Neural progenitor cell (in vitro differentiated cells): ENCODE data around the gene CCDC78. TPM values are rescaled to one million over a fixed set of nuclear protein-coding genes. Genes with fewer than 3 reads are reported as not detected.

Source experiments
- DNase-seq: peaks from one replicate; pipeline ENCODE4 v3.0.0-alpha.2; 2016; ENCODE audit warnings: low spot score
- H2AFZ ChIP-seq: fragments of 200-600 bp; sonication (generic); replicated peaks from 2 replicates; pipeline ENCODE4 v1.6.1; 2016; ENCODE audit warnings: antibody characterized with exemption
- H3F3A ChIP-seq: fragments of 200-600 bp; sonication (generic); 2 replicates; pipeline ENCODE4 v1.6.1; 2016; ENCODE audit warnings: antibody characterized with exemption, low read depth
- H3K27ac ChIP-seq: fragments of 200-600 bp; sonication (generic); 2 replicates; pipeline ENCODE4 v1.5.1; 2016; ENCODE audit warnings: mild to moderate bottlenecking
- H3K27me3 ChIP-seq: fragments of 200-600 bp; sonication (generic); 2 replicates; pipeline ENCODE4 v1.6.1; 2016; ENCODE audit warnings: mild to moderate bottlenecking, moderate library complexity
- H3K36me3 ChIP-seq: fragments of 200-600 bp; sonication (generic); 2 replicates; pipeline ENCODE4 v1.5.1; 2016
- H3K4me1 ChIP-seq: fragments of 200-600 bp; sonication (generic); 2 replicates; pipeline ENCODE4 v1.6.1; 2016; ENCODE audit warnings: mixed run types
- H3K4me2 ChIP-seq: fragments of 200-600 bp; sonication (generic); 2 replicates; pipeline ENCODE4 v1.6.1; 2016
- H3K4me3 ChIP-seq: fragments of 200-600 bp; sonication (generic); 2 replicates; pipeline ENCODE4 v1.5.1; 2016
- H3K79me2 ChIP-seq: fragments of 200-600 bp; sonication (generic); 2 replicates; pipeline ENCODE4 v1.6.1; 2016; ENCODE audit warnings: low read depth
- H3K9ac ChIP-seq: fragments of 200-600 bp; sonication (generic); 2 replicates; pipeline ENCODE4 v1.6.1; 2016
- H3K9me3 ChIP-seq: fragments of 200-600 bp; sonication (generic); 2 replicates; pipeline ENCODE4 v1.5.1; 2016; ENCODE audit warnings: low read depth
- H4K20me1 ChIP-seq: fragments of 200-600 bp; sonication (generic); 2 replicates; pipeline ENCODE4 v1.6.1; 2016; ENCODE audit warnings: low read depth
- H3K27ac Mint-ChIP-seq: 3 replicates; pipeline ENCODE4 v1.8.0; 2021; ENCODE audit warnings: mixed read lengths
- H3K27me3 Mint-ChIP-seq: 2 replicates; pipeline ENCODE4 v1.8.0; 2022; ENCODE audit warnings: low read depth, mild to moderate bottlenecking, inconsistent platforms, moderate library complexity, mixed read lengths; ENCODE audit not compliant: insufficient read depth
- H3K36me3 Mint-ChIP-seq: 3 replicates; pipeline ENCODE4 v1.8.0; 2021; ENCODE audit warnings: mixed read lengths
- H3K4me1 Mint-ChIP-seq: 3 replicates; pipeline ENCODE4 v1.8.0; 2021; ENCODE audit warnings: mixed read lengths
- H3K4me3 Mint-ChIP-seq: 3 replicates; pipeline ENCODE4 v1.8.0; 2021; ENCODE audit warnings: mild to moderate bottlenecking, moderate library complexity, mixed read lengths
- H3K9me3 Mint-ChIP-seq: 3 replicates; pipeline ENCODE4 v1.8.0; 2020; ENCODE audit warnings: mixed read lengths
- EZH2 ChIP-seq: fragments of 200-600 bp; sonication (generic); IDR thresholded peaks from 2 replicates; pipeline ENCODE4 v1.6.1; 2017; ENCODE audit warnings: antibody characterized with exemption, mild to moderate bottlenecking, moderate library complexity
- EZH2phosphoT487 ChIP-seq: fragments of 200-600 bp; sonication (generic); IDR thresholded peaks from 2 replicates; pipeline ENCODE4 v1.6.1; 2017; ENCODE audit warnings: antibody characterized with exemption
- total RNA-seq: library from RNA; depleted of rRNA; stranded (reverse); fragments of >200 nt; gene quantifications from 2 replicates; pipeline ENCODE4 v1.2.3, GENCODE V29; 2015; ENCODE audit warnings: low replicate concordance
- TF ChIP-seq, protein P1 (sequence below): fragments of 200-600 bp; sonication (generic); IDR thresholded peaks from 2 replicates; pipeline ENCODE4 v1.5.1; 2017; ENCODE audit warnings: antibody characterized with exemption, mild to moderate bottlenecking

The CCDC78 gene
- total RNA-seq, 1 donor from 2014 or later: 0.67 TPM

DNA sequence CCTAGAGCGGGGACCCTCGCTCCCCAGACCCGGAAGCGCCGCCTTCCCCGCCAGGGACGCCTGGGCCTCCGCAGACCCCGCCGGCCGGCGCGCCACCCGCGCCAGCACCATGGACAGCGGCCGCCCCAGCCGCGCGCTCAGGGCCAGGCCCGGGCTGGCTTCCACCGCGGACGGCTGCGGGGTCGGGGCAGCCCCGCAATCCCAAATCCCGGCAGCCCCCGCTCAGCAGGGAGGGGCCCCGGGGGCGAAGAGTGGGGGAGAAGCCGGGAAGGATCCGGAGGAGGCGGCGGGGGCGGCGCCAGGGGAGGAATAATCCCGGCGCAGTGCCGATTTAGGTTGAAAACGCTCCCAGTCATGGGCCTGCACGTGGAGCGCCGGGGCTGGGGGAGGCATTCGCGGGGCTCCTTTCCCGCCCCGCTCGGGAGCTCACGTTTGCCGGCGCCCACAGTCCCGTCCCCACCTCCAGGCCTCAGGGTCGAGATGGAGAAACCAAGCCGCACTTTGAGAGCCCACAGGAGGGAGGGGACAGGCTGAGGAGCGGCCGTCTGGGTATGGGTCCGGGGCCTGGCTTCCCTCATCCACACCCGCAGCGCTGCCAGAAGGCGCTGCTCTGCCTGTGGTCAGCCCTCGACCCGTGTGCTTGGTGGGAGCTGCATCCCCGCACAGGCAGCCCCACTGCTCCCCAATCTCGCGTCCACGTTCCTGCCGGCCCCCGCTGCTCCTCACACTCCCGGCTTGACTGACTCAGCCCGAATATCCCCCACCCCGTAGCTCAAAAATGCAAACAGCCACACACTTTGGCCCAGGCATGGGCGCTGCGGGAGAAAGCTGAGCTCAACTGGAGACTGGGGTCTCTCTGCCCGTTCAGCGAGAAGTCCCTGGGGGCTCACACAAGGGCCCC is 25.3 kb downstream of the CCDC78 start:
- peaks cover 62% of the 10 kb centered on the region for H4K20me1 ChIP-seq
- H3K4me1 ChIP-seq: no peaks in the 10 kb centered on the region
- no peak overlapping the region for H2AFZ ChIP-seq
- no peaks in the 10 kb centered on the region for H3K9me3 ChIP-seq
- no peak overlapping the region for H3K4me2 ChIP-seq
- TF ChIP-seq, protein P1, sequence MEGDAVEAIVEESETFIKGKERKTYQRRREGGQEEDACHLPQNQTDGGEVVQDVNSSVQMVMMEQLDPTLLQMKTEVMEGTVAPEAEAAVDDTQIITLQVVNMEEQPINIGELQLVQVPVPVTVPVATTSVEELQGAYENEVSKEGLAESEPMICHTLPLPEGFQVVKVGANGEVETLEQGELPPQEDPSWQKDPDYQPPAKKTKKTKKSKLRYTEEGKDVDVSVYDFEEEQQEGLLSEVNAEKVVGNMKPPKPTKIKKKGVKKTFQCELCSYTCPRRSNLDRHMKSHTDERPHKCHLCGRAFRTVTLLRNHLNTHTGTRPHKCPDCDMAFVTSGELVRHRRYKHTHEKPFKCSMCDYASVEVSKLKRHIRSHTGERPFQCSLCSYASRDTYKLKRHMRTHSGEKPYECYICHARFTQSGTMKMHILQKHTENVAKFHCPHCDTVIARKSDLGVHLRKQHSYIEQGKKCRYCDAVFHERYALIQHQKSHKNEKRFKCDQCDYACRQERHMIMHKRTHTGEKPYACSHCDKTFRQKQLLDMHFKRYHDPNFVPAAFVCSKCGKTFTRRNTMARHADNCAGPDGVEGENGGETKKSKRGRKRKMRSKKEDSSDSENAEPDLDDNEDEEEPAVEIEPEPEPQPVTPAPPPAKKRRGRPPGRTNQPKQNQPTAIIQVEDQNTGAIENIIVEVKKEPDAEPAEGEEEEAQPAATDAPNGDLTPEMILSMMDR: no peak
- TF ChIP-seq EZH2phosphoT487 (peak; percentile 97), EZH2 (peak; percentile 96)
- DNase-seq: peak; percentile 90
- no peaks in the 10 kb centered on the region for H3K79me2 ChIP-seq
- peaks cover 4% of the 10 kb centered on the region for H3F3A ChIP-seq
- H3K36me3 Mint-ChIP-seq: no peaks in the 10 kb centered on the region
- H3K27ac ChIP-seq: no peak overlapping the region
- H3K9ac ChIP-seq: no peak overlapping the region
- H3K27ac Mint-ChIP-seq: no peak overlapping the region
- no peak overlapping the region for H3K4me3 Mint-ChIP-seq
- H3K9me3 Mint-ChIP-seq: no peaks in the 10 kb centered on the region
- peaks cover 48% of the 10 kb centered on the region for H3K27me3 Mint-ChIP-seq
- no peaks in the 10 kb centered on the region for H3K4me1 Mint-ChIP-seq
- H3K27me3 ChIP-seq: peaks cover 100% of the 10 kb centered on the region
- no peaks in the 10 kb centered on the region for H3K36me3 ChIP-seq
- H3K4me3 ChIP-seq: no peak overlapping the region

DNA sequence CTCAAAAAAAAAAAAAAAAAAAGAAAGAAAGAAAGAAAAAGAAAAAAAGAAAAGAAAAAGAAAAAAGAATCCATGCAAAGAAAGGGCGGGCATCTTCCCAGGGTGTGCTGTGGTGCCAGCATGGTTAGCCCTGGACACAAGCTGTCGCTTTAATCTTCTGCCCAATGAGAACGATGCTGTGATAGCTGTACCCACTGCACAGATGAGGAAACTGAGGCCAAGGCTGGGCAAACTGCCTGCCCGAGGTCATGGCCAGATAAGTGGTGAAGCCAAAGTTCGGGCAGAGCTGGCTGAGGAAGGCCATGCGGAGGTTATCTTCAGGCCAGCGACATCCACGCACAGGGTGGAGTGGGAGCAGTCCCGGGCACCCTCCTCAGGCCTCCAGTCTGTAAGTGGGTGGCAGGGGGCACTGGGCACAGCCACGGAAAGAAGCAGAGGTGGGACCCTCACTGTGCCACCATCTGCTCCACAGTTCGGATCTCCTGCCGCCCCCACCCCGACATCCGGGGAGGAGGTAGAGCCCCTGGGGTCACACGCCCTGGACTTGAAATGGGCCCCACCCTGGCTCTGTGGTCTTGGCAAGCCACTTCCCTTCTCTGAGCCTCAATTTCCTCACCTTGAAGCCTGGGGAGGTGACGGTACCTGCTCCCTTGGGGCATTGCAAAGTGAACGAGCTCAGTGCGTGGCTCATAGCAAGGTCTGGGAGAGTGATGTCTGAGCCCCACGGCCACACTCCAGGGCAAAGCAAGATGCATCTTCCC is 27.2 kb downstream of the CCDC78 start:
- Mint-ChIP-seq H3K9me3 (no peaks in the 10 kb centered on the region), H3K27ac (no peak overlapping the region), H3K27me3 (peaks cover 49% of the 10 kb centered on the region), H3K4me1 (peaks cover 3% of the 10 kb centered on the region), H3K36me3 (no peaks in the 10 kb centered on the region), H3K4me3 (no peak overlapping the region)
- Histone ChIP-seq H3K27ac (no peak overlapping the region), H3K27me3 (peaks cover 100% of the 10 kb centered on the region), H3K4me3 (no peak overlapping the region), H3K4me2 (no peak overlapping the region), H3K4me1 (peaks cover 8% of the 10 kb centered on the region), H4K20me1 (peaks cover 64% of the 10 kb centered on the region), H3K79me2 (no peaks in the 10 kb centered on the region), H2AFZ (no peak overlapping the region), H3K9me3 (no peaks in the 10 kb centered on the region), H3K9ac (no peak overlapping the region), H3F3A (peaks cover 6% of the 10 kb centered on the region), H3K36me3 (no peaks in the 10 kb centered on the region)
- TF ChIP-seq EZH2: no peak
- TF ChIP-seq, protein P1: no peak
- no peak for TF ChIP-seq EZH2phosphoT487
- DNase-seq: no peak

DNA sequence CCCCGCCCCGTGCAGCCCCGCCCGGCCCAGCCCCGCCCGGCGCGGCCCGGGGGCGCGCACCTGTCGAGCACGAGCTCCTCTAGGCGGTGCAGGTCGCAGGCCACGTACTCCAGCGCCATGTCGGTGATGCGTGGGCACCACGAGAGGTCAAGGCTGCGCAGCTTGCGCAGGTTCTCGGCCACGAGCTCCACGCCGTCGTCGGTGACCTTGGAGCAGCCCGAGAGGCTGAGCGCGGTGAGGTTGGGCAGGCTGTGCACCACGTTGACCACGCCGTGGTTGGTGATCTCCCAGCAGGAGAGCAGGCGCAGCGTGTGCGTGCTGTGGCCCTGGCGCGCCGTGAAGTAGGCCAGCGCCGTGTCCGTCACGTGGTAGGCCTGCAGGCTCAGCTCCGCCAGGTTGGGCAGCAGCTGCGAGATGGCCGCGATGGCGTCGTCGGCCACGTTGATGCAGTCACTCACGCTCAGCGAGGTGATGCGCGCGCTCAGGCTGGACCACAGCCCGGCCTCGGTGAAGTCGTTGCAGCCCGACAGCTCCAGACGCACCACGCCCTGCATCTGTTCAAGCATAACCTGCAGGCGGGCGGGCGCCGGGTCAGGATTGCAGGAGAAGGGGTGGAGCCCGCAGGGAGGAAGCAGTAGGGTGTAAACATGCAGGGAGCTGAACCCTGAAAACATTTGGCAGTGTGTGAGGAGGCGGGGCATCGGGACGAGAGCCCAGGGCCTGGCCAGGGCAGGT is 30.7 kb downstream of the CCDC78 start:
- TF ChIP-seq EZH2phosphoT487 (peak; percentile 71), EZH2 (peak; percentile 16)
- TF ChIP-seq, protein P1: no peak
- no peaks in the 10 kb centered on the region for H3K9me3 Mint-ChIP-seq
- no peak overlapping the region for H2AFZ ChIP-seq
- H3K4me3 Mint-ChIP-seq: peak overlapping the region; percentile 48
- peak; percentile 60 for DNase-seq
- H3K9me3 ChIP-seq: no peaks in the 10 kb centered on the region
- peaks cover 30% of the 10 kb centered on the region for H4K20me1 ChIP-seq
- peaks cover 6% of the 10 kb centered on the region for H3K4me1 Mint-ChIP-seq
- H3K27me3 ChIP-seq: peaks cover 100% of the 10 kb centered on the region
- peaks cover 8% of the 10 kb centered on the region for H3K4me1 ChIP-seq
- H3K36me3 ChIP-seq: no peaks in the 10 kb centered on the region
- no peaks in the 10 kb centered on the region for H3K36me3 Mint-ChIP-seq
- peak overlapping the region; percentile 37 for H3K4me3 ChIP-seq
- no peak overlapping the region for H3K27ac ChIP-seq
- no peaks in the 10 kb centered on the region for H3K79me2 ChIP-seq
- no peak overlapping the region for H3K27ac Mint-ChIP-seq
- H3K9ac ChIP-seq: no peak overlapping the region
- H3K4me2 ChIP-seq: peak overlapping the region; percentile 74
- H3K27me3 Mint-ChIP-seq: peaks cover 41% of the 10 kb centered on the region
- H3F3A ChIP-seq: peaks cover 26% of the 10 kb centered on the region
